HG03520 (cell line): ENCODE data around the gene GFM2.
A peak's percentile ranks its signal among the peaks of the same experiment; 100 is the strongest.
"Not testable (repeated sequence)": the region's sequence is repeated elsewhere in the genome, so short reads cannot be mapped to it uniquely, and the experiment has no call there.

Source experiments
- ATAC-seq: cut with Tn5 transposase; IDR thresholded peaks from one replicate; pipeline ENCODE4 v1.9.1; 2021; ENCODE audit warnings: mild to moderate bottlenecking, moderate library complexity; ENCODE audit not compliant: unreplicated experiment

GFM2 gene, protein sequence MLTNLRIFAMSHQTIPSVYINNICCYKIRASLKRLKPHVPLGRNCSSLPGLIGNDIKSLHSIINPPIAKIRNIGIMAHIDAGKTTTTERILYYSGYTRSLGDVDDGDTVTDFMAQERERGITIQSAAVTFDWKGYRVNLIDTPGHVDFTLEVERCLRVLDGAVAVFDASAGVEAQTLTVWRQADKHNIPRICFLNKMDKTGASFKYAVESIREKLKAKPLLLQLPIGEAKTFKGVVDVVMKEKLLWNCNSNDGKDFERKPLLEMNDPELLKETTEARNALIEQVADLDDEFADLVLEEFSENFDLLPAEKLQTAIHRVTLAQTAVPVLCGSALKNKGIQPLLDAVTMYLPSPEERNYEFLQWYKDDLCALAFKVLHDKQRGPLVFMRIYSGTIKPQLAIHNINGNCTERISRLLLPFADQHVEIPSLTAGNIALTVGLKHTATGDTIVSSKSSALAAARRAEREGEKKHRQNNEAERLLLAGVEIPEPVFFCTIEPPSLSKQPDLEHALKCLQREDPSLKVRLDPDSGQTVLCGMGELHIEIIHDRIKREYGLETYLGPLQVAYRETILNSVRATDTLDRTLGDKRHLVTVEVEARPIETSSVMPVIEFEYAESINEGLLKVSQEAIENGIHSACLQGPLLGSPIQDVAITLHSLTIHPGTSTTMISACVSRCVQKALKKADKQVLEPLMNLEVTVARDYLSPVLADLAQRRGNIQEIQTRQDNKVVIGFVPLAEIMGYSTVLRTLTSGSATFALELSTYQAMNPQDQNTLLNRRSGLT

DNA sequence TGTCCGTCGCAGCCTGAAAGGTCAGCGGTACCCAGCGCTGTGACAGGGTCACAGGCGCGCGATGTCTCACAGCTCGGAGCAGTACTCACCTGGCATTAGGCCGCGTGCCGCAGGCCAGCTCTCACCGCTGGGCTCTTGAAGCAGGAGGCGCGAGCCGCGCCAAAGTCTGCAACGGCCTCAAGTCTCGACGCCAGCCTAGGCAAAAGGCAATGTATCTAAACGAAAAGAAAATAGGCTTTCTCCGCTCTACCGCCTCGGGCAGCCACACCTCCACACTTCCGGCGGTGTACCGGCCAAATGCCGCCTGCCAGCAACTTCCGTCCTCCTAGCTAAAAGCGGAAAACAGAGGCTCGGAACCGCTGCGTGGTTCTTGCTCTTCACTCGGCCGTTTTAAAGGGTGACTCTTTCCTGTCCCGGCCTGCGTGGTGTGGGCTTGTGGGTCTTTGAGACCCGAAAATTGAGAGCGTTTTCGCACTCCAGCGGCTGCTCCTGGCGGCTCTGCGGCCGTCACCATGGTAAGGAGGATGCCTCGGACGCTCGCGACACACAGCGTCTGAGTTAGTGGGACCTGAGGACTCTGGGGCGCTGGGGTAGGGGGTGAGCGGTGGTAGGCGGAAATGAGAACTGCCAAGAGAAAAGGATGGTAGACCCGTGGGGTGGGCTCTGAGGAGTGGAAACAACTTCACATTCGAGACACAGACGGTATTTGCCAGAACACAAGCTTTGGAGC, at the start of gene GFM2, which contains the start of gene NSA2:
GFM2 (minus strand) TSS at position 269 of the 730 bp plus-strand sequence. CDS start 3,375 bp downstream, outside the sequence.
NSA2 (plus strand) TSS at position 401 of the 730 bp plus-strand sequence; CDS start at position 513, 112 bp downstream.
- peak; percentile 87 for ATAC-seq

DNA sequence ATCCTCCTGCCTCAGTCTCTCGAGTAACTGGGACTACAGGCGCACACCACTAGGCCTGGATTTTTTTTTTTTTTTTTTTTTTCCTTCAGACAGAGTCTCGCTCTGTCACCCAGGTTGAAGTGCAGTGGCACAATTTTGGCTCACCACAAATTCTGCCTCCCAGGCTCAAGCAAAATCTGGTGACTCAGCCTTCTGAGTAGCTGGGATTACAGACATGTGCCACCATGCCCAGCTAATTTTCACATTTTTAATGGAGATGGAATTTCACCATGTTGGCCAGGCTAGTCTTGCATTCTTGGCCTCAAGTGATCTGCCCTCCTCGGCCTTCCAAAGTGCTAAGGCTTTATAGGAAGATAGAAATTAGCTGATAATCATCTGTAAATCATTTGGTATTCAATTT, 44.0 kb upstream of the GFM2 start:
- ATAC-seq, result no peak

DNA sequence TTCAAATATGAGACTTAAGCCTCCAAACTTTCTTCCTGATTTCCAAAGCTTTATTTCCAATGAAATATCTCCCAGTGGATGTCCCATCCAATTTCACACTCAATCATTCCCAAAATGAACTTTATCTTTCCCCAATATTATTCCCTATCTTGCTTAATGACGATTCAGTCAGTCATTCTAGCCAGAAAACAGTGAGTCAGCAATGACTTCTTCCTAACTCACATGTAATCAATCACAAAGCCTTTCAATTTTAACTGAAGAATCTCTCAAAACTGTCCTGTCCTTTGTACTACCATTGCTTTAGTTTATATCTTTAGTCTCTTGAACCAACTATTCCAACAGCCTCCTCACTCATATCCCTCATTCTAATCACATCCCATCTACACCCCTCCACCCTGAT, 35.0 kb upstream of the GFM2 start:
- ATAC-seq, result no peak

DNA sequence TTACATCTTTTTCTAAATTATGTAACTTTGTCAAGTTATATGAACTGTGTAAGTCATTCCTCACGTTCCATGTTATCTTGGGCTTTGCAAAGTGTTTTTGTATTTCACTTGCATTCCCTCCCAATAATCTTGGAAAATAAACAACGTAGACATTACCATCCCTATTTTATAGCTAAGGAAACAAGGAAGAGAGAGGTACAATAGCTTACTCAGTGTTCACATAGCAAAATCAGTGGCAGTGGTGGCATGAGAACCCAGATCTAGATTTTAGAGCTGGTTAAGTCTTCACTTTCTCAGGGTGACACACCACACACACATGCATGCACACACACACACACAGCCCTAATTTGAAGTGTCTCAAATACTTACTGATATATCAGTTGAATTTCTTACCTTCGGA, 34.3 kb upstream of the GFM2 start:
- no peak for ATAC-seq

DNA sequence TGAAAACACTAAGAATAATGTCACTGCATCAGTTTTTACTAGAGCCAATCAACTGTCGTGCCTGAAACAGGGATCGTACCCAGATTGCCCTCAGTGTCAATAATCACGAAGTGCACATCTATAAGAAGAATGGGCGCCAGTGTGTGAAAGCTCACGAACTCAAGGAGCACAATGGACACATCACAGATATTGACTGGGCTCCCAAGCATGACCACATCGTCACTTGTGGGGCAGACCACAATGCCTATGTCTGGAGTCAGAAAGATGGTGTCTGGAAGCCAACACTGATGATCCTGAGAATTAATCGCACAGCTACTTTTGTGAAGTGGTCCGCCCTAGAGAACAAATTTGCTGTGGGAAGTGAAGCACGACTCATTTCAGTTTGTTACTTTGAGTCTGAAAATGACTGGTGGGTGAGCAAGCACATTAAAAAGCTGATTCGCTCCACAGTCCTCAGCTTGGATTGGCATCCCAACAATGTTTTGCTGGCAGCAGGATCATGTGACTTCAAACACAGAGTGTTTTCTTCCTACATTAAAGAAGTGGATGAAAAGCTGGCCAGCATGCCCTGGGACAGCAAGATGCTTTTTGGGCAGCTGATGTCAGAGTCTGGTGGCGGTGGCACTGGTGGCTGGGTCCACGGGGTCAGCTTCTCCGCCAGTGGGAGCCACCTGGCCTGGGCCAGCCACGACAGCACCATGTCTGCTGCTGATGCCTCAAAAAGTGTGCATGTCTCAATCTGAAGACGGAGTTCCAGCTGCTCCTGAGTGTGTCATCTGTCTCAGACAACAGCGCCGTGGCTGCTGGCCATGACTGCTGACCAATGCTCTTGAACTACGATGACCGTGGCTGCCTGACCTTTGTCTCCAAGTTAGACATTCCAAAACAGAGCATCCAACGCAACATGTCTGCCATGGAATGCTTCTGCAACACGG, 32.3 kb upstream of the GFM2 start:
- no peak for ATAC-seq

DNA sequence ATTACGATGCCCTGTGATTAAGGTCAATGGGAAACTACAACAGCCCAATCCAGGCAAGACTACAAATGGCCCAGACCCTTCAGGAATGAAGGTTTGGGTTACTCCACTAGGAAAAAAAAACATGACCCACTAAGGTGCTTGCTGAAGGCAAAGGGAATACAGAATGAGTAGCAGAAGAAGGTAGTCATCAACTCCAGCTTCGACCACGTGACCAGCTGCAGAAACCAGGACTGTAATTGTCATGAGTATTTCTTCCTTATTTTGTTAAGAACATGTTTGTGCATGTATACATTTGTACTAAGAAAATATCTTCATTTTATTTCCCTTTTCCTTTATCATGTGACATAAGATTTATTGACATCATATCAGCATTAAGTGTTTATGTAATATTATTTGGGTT, 24.8 kb upstream of the GFM2 start:
- not testable (repeated sequence) for ATAC-seq

DNA sequence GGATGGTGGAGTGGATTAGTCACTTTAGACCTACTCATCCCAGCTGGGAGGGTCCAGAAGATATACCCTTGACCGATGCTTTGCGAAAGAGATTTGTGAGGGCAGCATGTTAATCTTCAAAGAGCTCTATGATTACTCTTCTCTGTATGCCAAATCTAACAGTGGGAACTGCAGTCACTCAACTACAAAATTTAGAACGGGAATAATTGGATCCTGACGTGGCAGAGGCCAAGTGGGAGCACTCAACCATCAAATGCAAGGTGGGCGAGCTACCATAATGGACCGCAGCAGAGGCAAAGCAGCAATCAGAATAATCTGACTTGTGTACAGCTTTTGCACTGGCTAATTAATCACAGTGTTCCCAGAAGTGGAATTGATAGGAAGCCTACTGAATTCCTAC, 20.5 kb upstream of the GFM2 start:
- ATAC-seq, result no peak

DNA sequence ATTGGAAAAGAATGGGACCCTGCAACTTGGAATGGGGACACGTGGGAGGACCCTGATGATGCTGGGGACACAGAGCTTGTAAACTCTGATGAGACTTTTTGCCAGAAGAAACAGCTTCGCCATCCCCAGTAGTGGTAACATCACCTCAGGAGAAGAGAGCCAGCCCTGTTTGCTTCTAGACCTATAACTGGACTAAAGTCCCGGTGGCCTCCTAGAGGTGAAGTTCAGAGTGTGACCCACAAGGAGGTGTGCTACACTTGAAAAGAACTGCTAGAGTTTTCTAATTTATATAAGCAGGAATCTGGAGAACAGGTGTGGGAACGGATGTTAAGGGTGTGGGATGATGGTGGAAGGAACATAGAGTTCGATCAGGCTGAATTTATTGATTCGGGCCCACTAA, 19.9 kb upstream of the GFM2 start:
- ATAC-seq, result no peak

DNA sequence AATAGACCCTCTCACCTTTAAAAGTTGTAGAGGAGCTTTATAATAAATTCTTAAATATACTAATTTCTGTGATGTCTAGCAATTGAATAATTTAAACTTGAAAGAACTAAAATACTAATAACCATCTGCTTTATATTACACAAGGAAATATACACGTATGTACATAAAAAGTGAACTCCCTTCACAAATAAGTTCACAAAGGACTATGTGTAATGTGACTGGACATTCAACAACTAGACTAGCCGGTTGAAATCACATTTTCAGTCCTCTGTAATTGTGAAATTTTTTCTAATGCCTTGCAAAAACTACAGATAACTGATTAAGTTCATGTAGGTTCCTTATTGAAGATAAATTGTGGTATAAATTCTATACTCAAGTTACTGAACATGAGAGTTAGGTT, 11.7 kb upstream of the GFM2 start:
- no peak for ATAC-seq

DNA sequence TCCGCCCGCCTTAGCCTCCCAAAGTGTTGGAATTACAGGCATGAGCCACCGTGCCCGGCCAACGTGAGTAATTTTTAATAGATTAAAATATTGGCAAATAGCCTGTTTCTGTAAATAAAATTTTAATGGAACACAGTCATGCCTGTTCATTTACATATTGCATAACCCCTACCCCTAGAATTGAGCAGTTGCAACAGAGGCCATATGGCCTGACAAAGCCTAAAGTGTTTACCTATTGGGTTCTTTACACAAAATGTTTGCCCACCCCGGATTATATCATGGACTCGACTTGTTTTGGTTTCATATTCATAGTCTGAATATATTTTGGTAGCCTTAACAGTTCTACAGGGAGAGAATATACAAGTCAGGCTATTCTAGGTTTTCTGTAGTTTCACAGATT, 5.4 kb upstream of the GFM2 start:
- no peak for ATAC-seq

DNA sequence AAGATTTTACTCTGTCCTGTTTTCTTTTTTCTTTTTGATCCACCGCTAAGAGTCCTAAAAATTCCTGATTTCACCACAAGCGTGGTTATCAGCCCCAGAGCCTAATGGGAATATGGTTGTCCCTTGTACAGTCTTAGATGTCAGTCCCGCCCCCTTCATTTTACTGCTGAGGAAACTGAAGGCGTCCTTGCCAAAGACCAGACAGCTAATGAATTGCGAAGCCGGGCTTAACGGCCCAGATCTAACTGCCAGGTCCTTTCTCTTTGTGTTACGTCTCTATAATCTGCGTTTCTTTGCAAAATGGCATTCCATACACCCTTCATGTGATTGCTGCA, 629 bp upstream of the GFM2 start:
- ATAC-seq, result peak; percentile 20

DNA sequence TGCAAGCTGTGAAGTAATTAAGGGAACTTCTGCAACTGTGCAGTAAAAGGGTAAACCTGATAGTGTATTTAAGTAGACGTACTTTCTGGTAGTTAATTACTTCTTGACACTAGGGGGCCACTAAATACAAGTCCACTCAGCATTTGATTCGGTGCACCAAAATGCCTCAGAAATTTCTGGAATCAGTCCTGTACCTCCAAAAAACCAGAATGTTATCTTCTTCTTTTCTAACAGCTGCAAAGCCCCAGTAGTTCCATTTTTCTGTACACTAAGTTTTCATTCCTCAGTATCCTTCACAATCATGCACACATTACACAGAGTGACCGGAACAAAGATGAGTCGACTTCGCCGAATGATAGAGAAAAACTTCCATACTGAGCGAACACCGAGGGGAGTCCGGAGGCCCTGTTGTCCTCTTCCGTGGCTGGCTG, 484 bp downstream of the GFM2 start:
- ATAC-seq, result peak; percentile 34

DNA sequence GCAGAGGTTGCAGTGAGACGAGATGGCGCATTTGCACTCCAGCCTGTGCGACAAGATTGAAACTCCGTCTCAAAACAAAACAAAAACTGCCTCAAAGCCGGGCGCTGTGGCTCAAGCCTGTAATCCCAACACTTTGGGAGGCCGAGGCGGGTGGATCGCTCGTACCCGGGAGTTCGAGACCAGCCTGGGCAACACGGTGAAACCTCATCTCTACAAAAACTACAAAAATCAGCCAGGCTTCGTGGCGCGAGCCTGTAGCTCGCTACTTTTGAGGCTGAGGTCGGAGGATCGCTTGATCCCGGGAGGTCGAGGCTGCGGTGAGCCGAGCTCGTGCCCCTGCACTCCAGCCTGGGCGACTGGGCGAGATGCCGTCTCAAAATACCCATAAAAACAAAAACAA, 988 bp downstream of the GFM2 start:
- ATAC-seq, result no peak

DNA sequence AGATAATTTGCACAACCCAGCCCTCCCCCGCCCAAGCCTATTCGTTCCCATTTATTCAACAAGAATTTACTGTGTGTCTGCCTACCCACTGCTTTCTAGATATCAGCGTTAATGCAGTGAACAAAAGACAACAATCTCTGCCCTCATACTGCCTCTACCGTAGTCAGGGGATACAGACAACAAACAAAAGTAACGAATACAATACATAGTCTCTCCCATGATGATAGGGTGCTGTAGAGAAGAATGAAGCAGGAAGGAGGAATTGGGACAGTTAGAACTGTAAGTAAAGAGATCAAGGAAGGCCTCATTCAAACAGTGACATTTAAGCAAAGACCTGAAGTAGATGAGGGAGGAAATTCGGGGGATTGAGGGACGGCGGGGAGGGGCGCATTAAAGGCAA, 1.7 kb downstream of the GFM2 start:
- ATAC-seq, result no peak

DNA sequence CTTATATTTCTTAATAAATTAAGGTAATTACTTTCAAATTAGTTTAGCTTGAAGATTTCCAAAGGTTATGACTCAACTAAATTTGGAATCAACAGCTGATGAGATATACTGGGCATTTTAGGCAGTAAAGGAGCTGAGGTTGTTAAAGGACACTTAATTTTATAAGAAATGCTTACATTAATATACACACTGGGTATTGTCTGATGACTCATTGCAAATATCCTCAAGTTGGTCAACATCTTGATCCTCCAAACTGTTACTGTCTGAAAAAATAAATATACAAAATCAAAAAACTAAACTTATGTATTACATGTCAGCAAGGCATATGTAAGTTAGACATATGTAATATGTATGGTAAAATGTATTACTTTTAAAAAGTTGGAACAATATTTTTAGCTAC, 3.4 kb downstream of the GFM2 start:
- no peak for ATAC-seq

DNA sequence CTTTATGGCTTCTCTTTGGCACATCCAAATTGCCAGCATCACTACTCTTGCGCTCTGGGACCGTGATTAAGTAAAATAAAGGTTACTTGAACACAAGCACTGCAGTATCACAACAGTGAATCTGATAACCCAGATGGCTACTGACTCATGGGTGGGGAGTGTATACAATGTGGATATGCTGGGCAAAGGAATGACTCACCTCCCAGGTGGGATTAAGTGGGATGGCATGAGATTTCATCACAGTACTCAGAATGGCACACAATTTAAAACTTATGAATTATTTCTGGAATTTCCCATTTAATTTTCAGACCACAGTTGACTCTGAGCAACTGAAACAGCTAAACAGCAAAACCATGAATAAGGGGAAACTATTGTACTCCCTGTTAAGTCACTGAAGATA, 4.3 kb downstream of the GFM2 start:
- ATAC-seq, result no peak

DNA sequence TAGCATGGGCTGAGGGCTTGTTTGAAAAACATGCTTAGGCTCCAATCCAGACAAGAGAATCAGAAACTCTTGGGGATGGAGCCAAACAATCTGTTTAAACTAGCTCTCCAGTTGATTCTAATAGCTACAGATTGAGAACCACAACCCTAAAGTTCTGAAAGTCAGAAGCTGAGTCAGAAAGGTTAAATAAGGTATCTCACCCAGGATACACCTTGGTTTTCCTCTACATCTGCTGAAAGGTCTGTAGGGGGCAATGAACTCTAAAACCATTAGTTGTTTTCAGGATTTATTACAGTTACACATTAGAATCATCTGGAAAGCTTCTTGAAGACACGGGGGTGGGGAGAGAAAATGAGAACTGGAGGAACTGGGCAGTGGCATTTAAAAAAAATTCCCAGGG, 5.7 kb downstream of the GFM2 start:
- ATAC-seq, result no peak

DNA sequence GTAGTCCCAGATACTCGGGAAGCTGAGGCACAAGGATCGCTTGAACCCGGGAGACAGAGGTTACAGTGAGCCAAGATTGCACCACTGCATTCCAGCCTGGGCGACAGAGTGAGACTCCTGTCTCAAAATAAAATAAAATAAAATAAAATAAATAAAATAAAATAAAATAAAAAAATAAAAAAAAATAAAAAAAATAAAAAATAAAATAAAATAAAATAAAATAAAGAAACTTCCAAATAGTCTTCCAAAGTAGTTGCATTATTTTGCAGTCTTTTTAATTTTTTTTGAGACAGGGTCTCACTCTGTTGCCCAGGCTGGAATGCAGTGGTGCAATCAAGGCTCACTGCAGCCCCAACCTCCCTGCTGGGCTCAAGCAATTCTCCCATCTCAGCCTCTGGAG, 18.2 kb downstream of the GFM2 start:
- ATAC-seq, result not testable (repeated sequence)

DNA sequence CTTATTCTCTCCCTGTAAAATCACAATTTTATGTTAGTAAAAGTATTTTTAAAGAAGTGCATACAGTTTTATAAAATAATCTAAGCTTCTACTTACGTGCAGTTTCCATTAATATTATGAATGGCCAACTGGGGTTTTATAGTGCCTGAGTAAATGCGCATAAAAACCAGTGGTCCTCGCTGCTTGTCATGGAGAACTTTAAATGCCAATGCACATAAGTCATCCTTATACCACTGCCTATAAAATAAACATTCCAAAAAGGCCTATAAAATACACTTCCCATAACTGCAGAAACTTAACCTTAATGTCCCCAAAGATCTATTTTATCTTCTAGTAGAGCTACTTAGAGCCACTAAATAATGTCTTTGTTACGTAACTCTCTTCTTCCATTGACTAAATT, 28.5 kb downstream of the GFM2 start:
- no peak for ATAC-seq

DNA sequence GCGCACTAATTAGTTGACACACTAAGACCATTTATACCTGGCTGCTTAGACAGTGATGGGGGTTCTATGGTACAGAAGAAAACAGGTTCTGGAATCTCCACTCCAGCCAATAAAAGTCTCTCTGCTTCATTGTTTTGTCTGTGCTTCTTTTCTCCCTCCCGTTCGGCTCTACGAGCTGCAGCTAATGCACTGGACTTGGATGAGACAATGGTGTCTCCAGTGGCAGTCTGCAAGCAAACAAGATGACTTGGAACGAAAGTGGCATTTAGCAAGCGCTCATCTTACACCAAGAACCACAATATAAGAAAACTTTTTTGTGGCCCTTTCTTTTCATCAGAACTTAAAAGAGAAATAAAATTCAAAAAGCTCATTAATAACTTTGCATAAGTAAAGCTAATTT, 30.2 kb downstream of the GFM2 start:
- ATAC-seq, result no peak
